HG03558 (cell line): ENCODE measurements around the gene SYT2.
"Not testable (repeated sequence)": the region's sequence is repeated elsewhere in the genome, so short reads cannot be mapped to it uniquely, and the experiment has no call there.

Source experiments
- ATAC-seq: cut with Tn5 transposase; IDR thresholded peaks from one replicate; pipeline ENCODE4 v1.9.1; 2021; ENCODE audit warnings: moderate number of reproducible peaks; ENCODE audit not compliant: unreplicated experiment; ENCODE audit errors: extremely low read depth

SYT2 gene

GRCh38 chr1:202710070-202711045, at the start of gene SYT2:
TSS of gene SYT2 (minus strand) at chr1:202710454. CDS start at chr1:202605772, 104,682 bp downstream.
- ATAC-seq, result no peak

- ATAC-seq, result no peak
Measured at GRCh38 chr1:202756391-202756790, 46.1 kb upstream of the SYT2 start.

GRCh38 chr1:202754293-202754692, 44.0 kb upstream of the SYT2 start:
- ATAC-seq, result no peak

- no peak for ATAC-seq
Measured at GRCh38 chr1:202752774-202753173, 42.5 kb upstream of the SYT2 start.

- ATAC-seq, result no peak
Measured at GRCh38 chr1:202750761-202751160, 40.5 kb upstream of the SYT2 start.

- no peak for ATAC-seq
Measured at GRCh38 chr1:202750024-202750423, 39.8 kb upstream of the SYT2 start.

- ATAC-seq, result no peak
Measured at GRCh38 chr1:202745323-202745888, 35.2 kb upstream of the SYT2 start.

- not testable (repeated sequence) for ATAC-seq
Measured at GRCh38 chr1:202744770-202745169, 34.5 kb upstream of the SYT2 start.

GRCh38 chr1:202742496-202742895, 32.2 kb upstream of the SYT2 start:
- no peak for ATAC-seq

GRCh38 chr1:202733251-202733650, 23.0 kb upstream of the SYT2 start:
- no peak for ATAC-seq

GRCh38 chr1:202728951-202729350, 18.7 kb upstream of the SYT2 start:
- no peak for ATAC-seq

GRCh38 chr1:202725526-202725925, 15.3 kb upstream of the SYT2 start:
- ATAC-seq, result no peak

GRCh38 chr1:202723708-202724107, 13.5 kb upstream of the SYT2 start:
- no peak for ATAC-seq

GRCh38 chr1:202723046-202723445, 12.8 kb upstream of the SYT2 start:
- ATAC-seq, result not testable (repeated sequence)

- no peak for ATAC-seq
Measured at GRCh38 chr1:202716654-202717053, 6.4 kb upstream of the SYT2 start.

- not testable (repeated sequence) for ATAC-seq
Measured at GRCh38 chr1:202714202-202714601, 3.9 kb upstream of the SYT2 start.

- ATAC-seq, result no peak
Measured at GRCh38 chr1:202713110-202713509, 2.9 kb upstream of the SYT2 start.

- ATAC-seq, result no peak
Measured at GRCh38 chr1:202711949-202712635, 1.8 kb upstream of the SYT2 start.

- ATAC-seq, result no peak
Measured at GRCh38 chr1:202709276-202710041, 795 bp downstream of the SYT2 start.
